ENCODE measurements around the gene GSTA1. TPM values are rescaled to one million over a fixed set of nuclear protein-coding genes. Genes with fewer than 3 reads are reported as not detected.
A peak's percentile ranks its signal among the peaks of the same experiment; 100 is the strongest.
"Not testable (repeated sequence)": the region's sequence is repeated elsewhere in the genome, so short reads cannot be mapped to it uniquely, and the experiment has no call there.

The GSTA1 gene
- total RNA-seq, 3 donors from 2014 or later (not counting 1 experiment from before 2014, with no cell fraction given): not detected

GRCh38 chr6:52821842-52822241 is 18.2 kb upstream of the GSTA1 start:
- no peaks in the 10 kb centered on the region for H3K36me3 Mint-ChIP-seq
- 82% methylated on average over 1 of the region's 1 CpG for WGBS (ENCODE audit: insufficient coverage)
- Histone ChIP-seq H3K4me3 (ENCODE audit: low read length) (no peak overlapping the region), H3K9me3 (ENCODE audit: control insufficient read depth, insufficient read depth, low read length) (no peaks in the 10 kb centered on the region), H3K27me3 (ENCODE audit: control insufficient read depth, insufficient read depth, low read length) (no peaks in the 10 kb centered on the region), H3K4me1 (ENCODE audit: control insufficient read depth, insufficient read depth, low read length) (no peaks in the 10 kb centered on the region), H3K36me3 (ENCODE audit: control insufficient read depth, insufficient read depth, low read length) (no peaks in the 10 kb centered on the region), H3K27ac (ENCODE audit: low read length) (no peak overlapping the region)
- H3K27ac Mint-ChIP-seq: no peak overlapping the region
- no peak overlapping the region for H3K4me3 Mint-ChIP-seq
- H3K27me3 Mint-ChIP-seq (ENCODE audit: low read depth in 2 of 2): no peaks in the 10 kb centered on the region
- ATAC-seq (no peak), DNase-seq (no peak)
- no peaks in the 10 kb centered on the region for H3K9me3 Mint-ChIP-seq
- intact Hi-C loops (cut with micrococcal nuclease): no loop called here
- TF ChIP-seq, protein P1, sequence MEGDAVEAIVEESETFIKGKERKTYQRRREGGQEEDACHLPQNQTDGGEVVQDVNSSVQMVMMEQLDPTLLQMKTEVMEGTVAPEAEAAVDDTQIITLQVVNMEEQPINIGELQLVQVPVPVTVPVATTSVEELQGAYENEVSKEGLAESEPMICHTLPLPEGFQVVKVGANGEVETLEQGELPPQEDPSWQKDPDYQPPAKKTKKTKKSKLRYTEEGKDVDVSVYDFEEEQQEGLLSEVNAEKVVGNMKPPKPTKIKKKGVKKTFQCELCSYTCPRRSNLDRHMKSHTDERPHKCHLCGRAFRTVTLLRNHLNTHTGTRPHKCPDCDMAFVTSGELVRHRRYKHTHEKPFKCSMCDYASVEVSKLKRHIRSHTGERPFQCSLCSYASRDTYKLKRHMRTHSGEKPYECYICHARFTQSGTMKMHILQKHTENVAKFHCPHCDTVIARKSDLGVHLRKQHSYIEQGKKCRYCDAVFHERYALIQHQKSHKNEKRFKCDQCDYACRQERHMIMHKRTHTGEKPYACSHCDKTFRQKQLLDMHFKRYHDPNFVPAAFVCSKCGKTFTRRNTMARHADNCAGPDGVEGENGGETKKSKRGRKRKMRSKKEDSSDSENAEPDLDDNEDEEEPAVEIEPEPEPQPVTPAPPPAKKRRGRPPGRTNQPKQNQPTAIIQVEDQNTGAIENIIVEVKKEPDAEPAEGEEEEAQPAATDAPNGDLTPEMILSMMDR (IDR thresholded peaks at IDR 0.05): no peak
- H3K4me1 Mint-ChIP-seq: no peaks in the 10 kb centered on the region

DNA sequence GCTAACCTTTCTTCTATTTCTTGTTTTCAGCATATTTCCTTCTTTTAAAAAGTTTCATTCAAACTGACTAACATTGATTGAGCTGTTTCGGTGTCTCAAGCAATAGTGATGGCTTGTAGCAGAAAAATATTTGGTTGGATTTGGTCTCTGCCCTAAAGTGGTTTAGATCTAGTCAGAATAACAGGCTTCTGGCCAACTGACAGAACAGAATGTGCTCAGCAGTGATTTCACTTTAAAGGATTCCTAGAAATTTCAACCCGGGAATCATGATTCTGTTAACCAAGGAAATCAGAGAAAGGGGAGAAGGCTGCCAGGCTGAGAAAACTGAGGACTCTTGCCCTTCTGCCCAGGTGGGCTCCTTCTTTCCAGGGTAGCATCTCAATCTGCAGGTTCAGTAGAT is 16.6 kb upstream of the GSTA1 start:
- H3K9me3 ChIP-seq (ENCODE audit: control insufficient read depth, insufficient read depth, low read length): no peaks in the 10 kb centered on the region
- H3K27me3 ChIP-seq (ENCODE audit: control insufficient read depth, insufficient read depth, low read length): peaks cover under 1% of the 10 kb centered on the region
- Mint-ChIP-seq H3K27ac (no peak overlapping the region), H3K4me1 (no peaks in the 10 kb centered on the region), H3K36me3 (no peaks in the 10 kb centered on the region), H3K4me3 (no peak overlapping the region), H3K9me3 (no peaks in the 10 kb centered on the region), H3K27me3 (ENCODE audit: low read depth in 2 of 2) (no peaks in the 10 kb centered on the region)
- no peaks in the 10 kb centered on the region for H3K4me1 ChIP-seq (ENCODE audit: control insufficient read depth, insufficient read depth, low read length)
- no peak overlapping the region for H3K27ac ChIP-seq (ENCODE audit: low read length)
- H3K4me3 ChIP-seq (ENCODE audit: low read length): no peak overlapping the region
- 89% methylated on average over 2 of the region's 2 CpGs for WGBS (ENCODE audit: insufficient coverage)
- intact Hi-C loops (cut with micrococcal nuclease): no loop called here
- TF ChIP-seq, protein P1 (IDR thresholded peaks at IDR 0.05): no peak
- H3K36me3 ChIP-seq (ENCODE audit: control insufficient read depth, insufficient read depth, low read length): no peaks in the 10 kb centered on the region
- DNase-seq (no peak), ATAC-seq (no peak)

DNA sequence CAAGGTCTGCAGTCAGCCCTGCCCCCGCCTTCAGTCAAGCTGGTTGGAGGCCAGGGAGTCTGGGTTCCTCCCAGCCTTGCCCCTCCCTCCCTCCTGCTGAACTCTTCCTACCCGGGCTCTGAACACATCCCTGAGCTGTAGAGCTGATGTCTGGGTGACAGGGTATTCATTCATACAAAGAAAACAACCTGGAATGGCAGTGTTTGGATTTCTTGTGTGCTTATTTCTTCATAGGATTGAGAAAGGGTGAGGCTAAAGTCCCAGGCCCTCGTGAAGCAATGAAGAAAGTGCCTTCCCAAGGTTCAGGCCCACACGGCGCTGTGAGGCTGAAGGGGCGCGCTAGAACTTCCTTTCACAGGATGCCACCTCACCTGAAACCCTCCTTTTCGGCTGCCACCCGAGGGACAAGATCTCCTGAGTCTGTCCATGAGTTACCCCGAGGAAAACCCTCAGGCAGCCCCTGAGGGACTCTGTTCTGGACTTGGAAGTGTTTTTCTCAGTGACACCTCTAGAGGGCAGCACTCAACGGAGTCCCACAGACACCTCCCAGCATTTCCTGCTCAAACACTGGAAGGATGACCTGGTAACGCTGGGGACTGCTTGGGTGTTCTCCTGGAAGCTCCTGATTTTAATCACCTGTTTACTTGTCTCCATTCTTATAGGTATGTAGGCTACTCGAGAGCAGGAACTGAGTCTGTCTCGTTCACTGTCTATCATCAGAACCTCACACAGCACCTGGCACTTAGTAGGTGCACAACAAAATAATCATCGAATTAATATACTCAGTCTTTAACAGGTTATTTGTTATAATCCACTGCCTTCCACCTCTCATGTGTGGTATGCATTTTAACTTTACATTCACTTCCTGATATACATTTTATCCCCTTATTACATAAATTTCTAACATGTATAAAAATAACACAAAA is 11.8 kb upstream of the GSTA1 start:
- no peaks in the 10 kb centered on the region for H3K4me1 Mint-ChIP-seq
- WGBS (ENCODE audit: insufficient coverage): 46% methylated on average over 14 of the region's 15 CpGs
- ATAC-seq (peak; percentile 77 to 87 (median 85)), DNase-seq (peak; percentile 21 to 57)
- Histone ChIP-seq H3K27me3 (ENCODE audit: control insufficient read depth, insufficient read depth, low read length) (peaks cover 2% of the 10 kb centered on the region), H3K27ac (ENCODE audit: low read length) (no peak overlapping the region), H3K4me1 (ENCODE audit: control insufficient read depth, insufficient read depth, low read length) (no peaks in the 10 kb centered on the region), H3K9me3 (ENCODE audit: control insufficient read depth, insufficient read depth, low read length) (no peaks in the 10 kb centered on the region), H3K4me3 (ENCODE audit: low read length) (no peak overlapping the region), H3K36me3 (ENCODE audit: control insufficient read depth, insufficient read depth, low read length) (no peaks in the 10 kb centered on the region)
- H3K36me3 Mint-ChIP-seq: no peaks in the 10 kb centered on the region
- intact Hi-C loops (cut with micrococcal nuclease): loop anchor here (10.0 kb wide), 1 partner anchor 669 kb away; no protein-coding TSS in a partner anchor
- TF ChIP-seq, protein P1 (IDR thresholded peaks at IDR 0.05): peak; percentile 74
- H3K9me3 Mint-ChIP-seq: no peaks in the 10 kb centered on the region
- H3K27me3 Mint-ChIP-seq (ENCODE audit: low read depth in 2 of 2): peaks cover 0 to 19% of the 10 kb centered on the region in 2 donors
- no peak overlapping the region for H3K27ac Mint-ChIP-seq
- no peak overlapping the region for H3K4me3 Mint-ChIP-seq

GRCh38 chr6:52814545-52814944 is 10.9 kb upstream of the GSTA1 start:
- not testable (repeated sequence) for H3K4me3 ChIP-seq (ENCODE audit: low read length); H3K27ac ChIP-seq (ENCODE audit: low read length); H3K36me3 Mint-ChIP-seq; H3K4me3 Mint-ChIP-seq; H3K27me3 ChIP-seq (ENCODE audit: control insufficient read depth, insufficient read depth, low read length); ATAC-seq; H3K4me1 ChIP-seq (ENCODE audit: control insufficient read depth, insufficient read depth, low read length); H3K9me3 Mint-ChIP-seq; DNase-seq; H3K36me3 ChIP-seq (ENCODE audit: control insufficient read depth, insufficient read depth, low read length); H3K4me1 Mint-ChIP-seq; H3K27ac Mint-ChIP-seq; H3K9me3 ChIP-seq (ENCODE audit: control insufficient read depth, insufficient read depth, low read length)
- intact Hi-C loops (cut with micrococcal nuclease): loop anchor here (10.0 kb wide), 1 partner anchor 670 kb away; no protein-coding TSS in a partner anchor
- H3K27me3 Mint-ChIP-seq (ENCODE audit: low read depth in 2 of 2): peaks cover 0 to 19% of the 10 kb centered on the region in 2 donors
- 76% methylated on average over 3 of the region's 3 CpGs for WGBS (ENCODE audit: insufficient coverage)

DNA sequence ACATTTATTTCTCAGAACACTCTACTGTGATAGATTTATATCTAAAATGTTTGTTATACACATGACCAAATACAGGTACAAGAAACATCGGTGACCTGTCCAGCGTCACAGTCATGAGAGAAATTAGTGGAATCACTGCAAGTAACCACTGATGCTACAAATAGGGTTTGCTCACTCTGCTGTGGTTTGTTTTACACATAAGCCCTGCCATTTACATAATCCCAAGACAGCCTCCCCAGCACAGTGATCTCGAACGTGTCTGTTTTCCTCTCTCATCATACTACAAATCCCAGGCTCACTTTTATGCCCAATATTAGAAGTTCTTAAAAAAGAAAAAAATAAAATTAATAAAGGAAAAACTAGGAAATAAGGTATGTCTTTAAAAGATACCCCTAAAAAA is 6.2 kb upstream of the GSTA1 start:
- WGBS (ENCODE audit: insufficient coverage): 100% methylated on average over 2 of the region's 4 CpGs
- DNase-seq; H3K27ac ChIP-seq (ENCODE audit: low read length); H3K4me3 Mint-ChIP-seq; H3K4me1 ChIP-seq (ENCODE audit: control insufficient read depth, insufficient read depth, low read length); H3K9me3 Mint-ChIP-seq; H3K36me3 ChIP-seq (ENCODE audit: control insufficient read depth, insufficient read depth, low read length); ATAC-seq; H3K4me1 Mint-ChIP-seq; H3K9me3 ChIP-seq (ENCODE audit: control insufficient read depth, insufficient read depth, low read length); H3K36me3 Mint-ChIP-seq; H3K4me3 ChIP-seq (ENCODE audit: low read length); H3K27ac Mint-ChIP-seq; H3K27me3 ChIP-seq (ENCODE audit: control insufficient read depth, insufficient read depth, low read length): not testable (repeated sequence)
- H3K27me3 Mint-ChIP-seq (ENCODE audit: low read depth in 2 of 2): peaks cover 11 to 36% of the 10 kb centered on the region in 2 donors
- intact Hi-C loops (cut with micrococcal nuclease): loop anchor here (10.0 kb wide), 1 partner anchor 675 kb away; no protein-coding TSS in a partner anchor
